ENCODE measurements around the gene KAT6B.

Gene KAT6B

DNA sequence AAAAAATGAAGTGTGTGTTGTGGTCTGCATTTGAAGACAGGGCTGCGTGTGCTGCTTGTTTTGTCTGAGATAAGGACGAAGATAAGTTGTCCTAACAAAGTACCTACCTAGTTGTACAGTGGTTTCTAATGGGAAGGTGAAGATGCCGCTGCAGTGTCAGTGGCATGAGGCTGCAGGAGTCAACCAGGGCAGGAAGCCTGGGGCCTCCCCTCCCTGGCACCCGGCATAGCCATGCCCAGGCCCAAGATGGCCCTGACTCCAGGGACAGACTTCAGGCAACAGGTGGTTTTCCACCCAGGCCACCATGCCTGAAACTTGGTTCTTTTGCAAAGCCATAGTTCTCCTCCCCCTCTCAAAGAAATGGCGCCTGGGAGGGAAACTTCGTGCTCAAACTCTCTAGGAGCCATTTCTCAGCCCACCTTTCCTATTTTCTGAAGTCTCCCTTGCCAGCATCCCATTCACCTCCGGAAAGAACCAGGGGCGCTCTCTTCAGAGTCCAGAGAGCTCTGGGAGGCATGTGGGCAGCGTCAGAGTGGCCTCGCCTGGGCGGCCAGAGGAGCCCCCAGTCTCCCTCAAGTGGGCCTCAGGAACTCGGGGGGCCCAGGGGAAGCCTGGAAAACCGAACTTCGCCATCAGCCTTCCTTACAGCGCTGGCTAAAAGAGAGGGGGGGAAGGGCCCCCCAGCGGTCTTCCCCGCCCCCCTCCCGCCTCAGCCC lies 2.1 kb upstream of the KAT6B start:
- DNase-seq, result no peak

DNA sequence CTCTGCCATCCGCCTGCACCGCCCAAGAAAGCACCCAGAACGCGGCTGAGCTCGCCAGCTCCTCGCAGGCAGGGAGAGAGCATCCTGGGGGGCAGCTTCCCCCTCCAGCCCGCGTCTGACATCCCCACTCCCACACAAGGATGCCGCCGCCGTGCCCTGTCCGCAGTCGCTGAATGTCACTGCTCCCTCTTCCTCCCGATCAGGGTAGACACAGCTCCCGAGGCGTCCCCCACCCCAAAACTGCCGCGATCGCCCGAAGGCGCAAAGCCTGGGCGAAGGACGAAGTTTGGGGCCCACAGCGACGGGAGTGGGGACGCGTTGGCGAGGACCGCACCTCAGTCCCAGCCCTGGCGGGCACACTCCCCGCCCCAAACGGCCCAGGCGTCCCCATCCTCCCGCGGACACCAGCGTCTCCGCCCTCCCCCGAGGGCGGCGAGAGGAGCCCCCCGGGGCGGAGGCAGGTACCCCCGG lies 1.5 kb upstream of the KAT6B start:
- DNase-seq, result peak; percentile 41 to 57

GRCh38 chr10:74825371-74826141 lies 844 bp upstream of the KAT6B start:
- DNase-seq, result peak in 1 of 2 experiments; percentile 50

DNA sequence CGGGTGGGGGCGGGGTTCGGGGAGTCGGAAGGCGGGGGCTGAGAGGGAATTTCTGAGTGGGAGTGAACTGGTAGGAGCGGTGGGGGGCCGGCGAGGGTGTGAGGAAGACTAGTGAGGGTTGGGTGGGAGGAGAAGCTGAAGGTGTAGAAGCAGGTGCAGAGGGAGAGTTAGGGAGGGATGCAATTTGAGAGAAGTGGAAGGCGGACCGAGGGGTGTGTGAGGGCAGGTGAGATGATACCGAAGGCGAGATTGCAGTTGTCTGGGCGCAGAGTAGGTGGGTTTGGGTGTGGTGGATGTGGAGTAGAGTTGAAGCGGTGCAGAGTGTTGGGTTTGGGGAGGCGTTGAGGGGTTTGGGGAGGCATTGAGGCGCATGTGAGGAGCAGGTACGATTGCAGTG lies 643 bp downstream of the KAT6B start:
- no peak for DNase-seq

DNA sequence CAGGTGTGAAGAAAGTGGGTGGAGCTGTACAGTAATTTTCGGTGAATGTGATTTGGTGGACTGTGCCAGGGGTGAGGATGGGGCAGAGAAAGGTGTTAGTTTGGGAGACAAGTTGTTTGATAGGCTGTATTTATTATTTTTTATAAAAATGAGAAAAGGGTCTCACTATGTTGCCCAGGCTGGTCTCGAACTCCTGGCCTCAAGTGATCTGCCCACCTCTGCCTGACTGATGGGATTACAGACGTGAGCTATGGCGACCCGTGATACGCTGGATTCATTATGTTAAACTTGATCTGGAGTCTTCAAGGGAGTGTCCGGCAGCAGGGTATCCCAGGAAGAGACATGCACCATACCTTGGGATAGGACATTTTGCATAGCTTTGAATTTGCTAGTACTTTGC lies 1.3 kb downstream of the KAT6B start:
- DNase-seq, result no peak

DNA sequence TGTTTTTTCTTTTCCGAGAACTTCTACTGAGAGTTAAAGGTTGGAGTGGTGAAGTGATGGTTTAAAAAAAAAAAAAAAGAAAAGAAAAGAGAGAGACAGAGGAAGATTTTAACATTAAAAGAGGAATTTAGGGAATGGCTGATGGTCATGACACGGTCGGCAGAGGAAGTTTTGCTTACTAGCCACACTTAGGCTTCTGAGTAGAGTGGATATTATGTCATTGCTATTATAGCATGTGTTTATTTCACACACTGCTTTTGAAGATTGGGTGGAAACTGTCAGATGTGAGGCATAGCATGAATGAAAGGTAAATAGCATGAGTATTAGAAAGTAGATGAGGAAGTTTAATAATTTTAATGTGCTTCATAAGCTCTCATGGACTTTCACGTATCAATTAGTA lies 2.5 kb downstream of the KAT6B start:
- no peak for DNase-seq

- no peak for DNase-seq
Measured at GRCh38 chr10:74831518-74832120, 5.2 kb downstream of the KAT6B start.

DNA sequence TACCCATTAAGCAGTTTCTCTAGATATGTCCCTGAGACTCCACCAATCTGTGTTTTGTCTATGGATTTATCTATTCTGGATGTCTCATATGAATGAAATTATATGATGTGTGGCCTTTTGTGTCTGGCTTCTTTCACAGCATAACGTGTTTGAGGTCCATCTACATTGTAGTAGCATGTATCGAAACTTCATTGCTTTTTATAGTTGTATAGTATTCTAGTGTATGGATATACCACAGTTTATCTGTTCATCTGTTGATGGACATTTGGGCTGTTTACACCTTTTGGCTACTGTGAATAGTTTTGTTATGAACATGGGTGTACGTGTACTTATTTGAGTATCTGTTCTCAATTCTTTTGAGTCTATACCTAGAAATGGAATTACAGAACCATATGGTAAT lies 9.6 kb downstream of the KAT6B start:
- no peak for DNase-seq

DNA sequence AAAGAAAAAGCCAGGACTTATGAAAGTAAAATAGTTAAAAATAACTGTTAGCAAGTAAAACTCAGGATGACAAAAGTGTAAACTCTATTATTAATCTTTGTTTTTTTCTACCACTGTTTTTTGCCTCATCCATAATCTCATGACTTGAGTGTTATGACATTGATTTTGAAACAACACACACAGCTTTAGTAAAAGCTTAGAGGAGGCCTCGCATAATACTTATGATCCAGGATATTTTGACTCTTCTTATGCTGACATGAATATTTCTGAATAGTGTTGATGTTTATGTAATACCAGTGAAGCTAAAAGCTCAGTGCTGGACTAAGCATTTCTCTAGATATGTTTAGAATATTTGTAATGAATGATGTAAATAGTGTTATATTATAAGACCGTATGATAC lies 10.5 kb downstream of the KAT6B start:
- no peak for DNase-seq

DNA sequence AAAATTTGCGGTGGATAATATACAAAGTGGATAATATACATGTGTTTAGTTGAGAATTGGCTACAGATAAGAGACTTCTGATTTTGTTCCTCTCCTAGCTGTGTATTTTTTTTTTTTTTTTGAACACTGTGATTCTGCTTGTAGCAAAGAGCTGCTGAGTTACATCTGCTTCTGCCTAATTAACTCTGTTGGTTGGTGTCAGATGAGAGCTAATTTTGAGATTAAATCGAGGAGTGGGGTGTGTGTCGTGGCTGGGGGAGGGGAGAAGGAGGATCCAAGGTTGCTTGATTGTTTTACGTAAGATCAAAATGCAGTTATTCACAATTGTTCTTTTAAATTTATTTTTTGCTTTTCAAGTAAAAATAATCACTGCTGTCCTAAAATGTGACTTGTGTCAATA lies 11.3 kb downstream of the KAT6B start:
- no peak for DNase-seq

GRCh38 chr10:74839708-74840107 lies 13.3 kb downstream of the KAT6B start:
- no peak for DNase-seq

DNA sequence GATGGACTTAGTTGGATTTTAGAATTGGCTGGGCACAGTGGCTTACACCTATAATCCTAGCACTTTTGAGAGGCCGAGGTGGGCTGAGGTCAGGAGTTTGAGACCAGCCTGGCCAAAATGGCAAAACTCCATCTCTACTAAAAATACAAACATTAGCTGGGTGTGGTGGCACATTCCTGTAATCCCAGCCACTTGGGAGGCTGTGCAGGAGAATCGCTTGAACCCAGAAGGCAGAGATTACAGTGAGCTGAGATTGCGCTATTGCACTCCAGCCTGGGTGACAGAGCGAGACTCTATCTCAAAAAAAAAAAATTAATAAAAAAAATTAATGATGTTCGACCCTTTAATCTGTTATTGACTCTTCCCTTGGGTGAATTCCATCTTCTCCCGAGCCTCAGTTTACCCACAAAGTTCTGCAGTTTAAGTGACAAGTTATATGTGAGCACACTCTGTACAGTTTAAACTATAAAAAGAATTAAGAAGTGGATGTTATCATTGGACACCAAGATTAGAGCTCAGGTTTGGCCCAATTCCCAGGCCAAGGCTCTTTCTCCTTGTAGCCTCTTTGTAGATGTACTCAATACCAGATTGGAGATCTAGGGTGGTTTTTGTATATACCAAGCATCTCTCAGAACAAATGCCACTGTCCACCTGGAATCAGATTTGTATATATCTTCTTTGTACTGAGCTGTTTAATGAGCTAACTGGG lies 15.0 kb downstream of the KAT6B start:
- no peak for DNase-seq

DNA sequence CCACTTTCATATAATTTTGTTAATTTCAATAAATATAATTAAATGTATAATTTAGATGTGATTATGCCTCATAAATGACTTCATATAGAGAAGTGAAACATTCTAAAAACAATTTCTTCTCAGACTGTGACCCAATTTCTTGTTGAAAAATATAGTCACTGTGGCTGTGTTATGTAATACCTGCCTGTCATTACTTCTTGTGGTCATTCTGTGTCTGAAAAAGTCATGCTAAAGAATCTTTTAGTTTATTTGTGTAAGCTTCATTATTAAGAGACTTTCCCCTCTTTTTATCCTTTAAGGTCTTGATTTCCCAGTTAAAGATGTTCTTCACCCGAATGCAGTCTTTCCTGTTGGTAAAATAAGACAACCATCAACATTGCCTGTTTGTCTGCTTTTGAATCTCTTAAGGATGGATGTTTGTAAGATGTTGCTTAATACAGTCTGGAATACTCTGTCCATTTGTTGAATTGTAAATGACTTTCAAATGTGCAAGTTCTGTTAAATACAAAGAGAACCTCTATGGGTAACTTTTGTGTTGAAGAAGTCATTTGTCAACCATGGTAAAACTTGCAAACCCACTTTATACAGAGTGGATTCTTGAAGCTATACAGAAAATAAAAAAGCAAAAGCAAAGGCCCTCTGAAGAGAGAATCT lies 16.0 kb downstream of the KAT6B start:
- peak; percentile 62 to 65 for DNase-seq

DNA sequence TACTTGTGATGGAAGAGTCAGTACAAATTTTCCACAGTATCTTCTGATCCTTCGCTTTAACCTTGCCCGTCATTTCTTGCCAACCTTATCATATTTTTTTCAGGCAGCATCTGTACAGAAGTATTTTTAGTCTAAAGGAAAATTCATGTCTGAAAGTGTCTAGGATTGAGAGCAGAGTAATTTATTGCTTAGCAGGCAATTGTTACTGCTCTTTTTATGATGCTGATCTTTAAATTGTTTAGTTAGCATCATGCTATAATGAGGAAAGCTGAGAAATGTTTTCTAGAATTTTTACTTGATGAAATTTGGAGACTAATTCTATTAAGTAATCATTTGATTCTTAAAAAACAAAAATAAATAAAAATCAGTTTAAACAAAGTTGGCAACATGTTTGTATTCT lies 20.6 kb downstream of the KAT6B start:
- no peak for DNase-seq

GRCh38 chr10:74851831-74852230 lies 25.4 kb downstream of the KAT6B start:
- no peak for DNase-seq

DNA sequence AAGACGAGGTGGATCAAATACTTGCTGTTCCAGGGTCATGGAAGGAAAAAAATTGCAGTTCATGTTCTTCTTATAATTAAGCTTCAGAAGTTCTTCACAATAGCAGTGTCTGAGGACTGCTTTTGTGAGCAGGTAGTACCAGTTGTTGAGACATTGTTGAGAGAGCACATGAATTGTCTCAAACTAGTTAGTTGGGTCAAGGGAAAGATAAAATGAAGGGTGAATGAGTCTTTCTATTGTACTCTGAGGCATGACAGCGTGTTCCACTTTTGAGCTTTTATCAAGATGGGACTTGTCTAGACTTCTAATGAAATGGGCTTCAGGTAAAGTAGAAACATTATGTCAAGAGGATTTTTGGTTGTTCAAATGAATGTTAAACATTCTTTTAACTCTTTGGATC lies 26.0 kb downstream of the KAT6B start:
- no peak for DNase-seq

DNA sequence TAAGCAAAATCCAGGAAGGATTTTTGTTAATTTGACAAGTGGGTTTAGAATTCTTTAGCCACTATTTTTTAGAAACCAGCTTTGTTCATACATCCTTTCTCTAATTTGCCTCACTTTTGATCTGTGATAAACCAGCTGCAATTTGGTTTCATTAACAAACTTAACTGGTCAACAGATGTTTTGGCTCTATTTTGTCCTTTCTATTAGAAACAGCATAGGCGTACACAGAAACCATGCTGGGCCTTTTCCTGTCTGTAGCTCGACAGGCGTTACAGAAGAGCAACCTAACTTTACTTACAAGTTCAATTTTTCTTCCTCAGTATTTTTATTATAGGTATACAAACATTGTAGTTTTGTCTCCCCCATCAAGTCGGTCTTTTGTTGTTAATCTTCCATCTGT lies 28.2 kb downstream of the KAT6B start:
- DNase-seq, result no peak

DNA sequence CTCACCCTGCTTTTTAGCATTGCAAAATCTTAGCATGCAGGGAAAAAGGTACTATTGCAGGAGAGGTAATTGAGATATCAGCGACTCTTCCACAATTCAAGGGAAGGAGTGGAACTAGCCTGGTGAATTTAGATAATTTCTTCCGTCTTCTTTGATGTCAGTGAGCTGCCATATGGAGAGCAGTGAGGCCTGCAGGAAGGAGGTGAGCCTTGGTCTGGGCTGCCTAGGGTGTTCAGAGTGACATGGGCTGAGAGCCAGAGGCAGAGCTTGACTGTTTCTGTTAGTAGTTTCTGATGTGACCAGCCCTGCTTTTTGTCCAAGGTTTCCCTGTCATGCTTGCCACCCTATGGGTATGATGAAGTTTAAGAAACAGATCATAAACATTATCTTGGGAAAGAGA lies 28.6 kb downstream of the KAT6B start:
- no peak for DNase-seq

GRCh38 chr10:74855439-74855838 lies 29.0 kb downstream of the KAT6B start:
- no peak for DNase-seq

- DNase-seq, result no peak
Measured at GRCh38 chr10:74856940-74857339, 30.5 kb downstream of the KAT6B start.

DNA sequence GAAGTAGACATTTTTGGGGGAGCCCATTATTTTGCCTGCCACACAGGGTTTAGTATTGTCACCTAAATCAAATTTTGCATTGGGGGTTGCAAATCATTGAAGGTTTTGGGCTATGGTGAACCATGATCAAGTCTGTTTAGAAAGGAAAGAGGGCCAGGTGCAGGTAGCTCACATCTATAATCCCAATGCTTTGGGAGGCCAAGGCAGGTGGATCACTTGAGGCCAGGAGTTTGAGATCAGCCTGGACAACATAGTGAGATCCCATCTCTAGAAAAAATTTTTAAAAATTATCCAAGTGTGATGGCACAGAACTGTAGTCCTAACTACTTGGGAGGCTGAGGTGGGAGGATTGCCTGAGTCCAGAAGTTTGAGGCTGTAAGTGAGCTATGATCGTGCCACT lies 31.2 kb downstream of the KAT6B start:
- DNase-seq, result no peak

GRCh38 chr10:74859546-74859945 lies 33.1 kb downstream of the KAT6B start:
- no peak for DNase-seq

- no peak for DNase-seq
Measured at GRCh38 chr10:74862625-74863024, 36.2 kb downstream of the KAT6B start.
